ENCODE data around the gene OCLN.

The OCLN gene

DNA sequence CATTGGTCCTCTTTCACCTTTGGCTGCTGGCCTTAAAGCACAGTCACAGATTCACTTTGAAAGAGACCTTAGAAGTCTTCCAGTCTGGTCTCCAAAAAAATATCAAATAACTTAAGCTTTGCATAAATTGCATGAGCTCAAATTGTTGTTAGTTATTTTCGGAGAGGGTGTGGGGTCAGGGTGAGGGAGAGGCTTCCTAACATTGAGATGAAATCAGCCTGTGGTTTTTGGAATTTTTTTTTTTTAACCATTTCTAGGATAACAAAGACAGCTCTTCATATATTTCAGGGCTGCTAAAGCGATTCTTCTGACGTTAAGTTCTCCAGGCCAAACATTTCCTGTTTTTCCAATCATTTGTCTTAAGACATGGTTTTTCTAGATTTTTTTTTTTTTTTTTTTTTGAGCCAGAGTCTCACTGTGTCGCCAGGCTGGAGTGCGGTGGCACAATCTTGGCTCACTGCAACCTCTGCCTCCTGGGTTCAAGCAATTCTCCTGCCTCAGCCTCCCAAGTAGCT is 4.5 kb downstream of the OCLN start:
- H3K9ac ChIP-seq (ENCODE audit: low read depth, low read length) = no peak overlapping the region
- H3K27me3 ChIP-seq (ENCODE audit: insufficient read depth, low read length, poor library complexity) = peaks cover 4% of the 10 kb centered on the region
- no peak for ATAC-seq (ENCODE audit: insufficient read depth, low read depth)
- H3K4me1 ChIP-seq (ENCODE audit: insufficient read depth, low read length) = no peaks in the 10 kb centered on the region
- H2AFZ ChIP-seq (ENCODE audit: low read depth, low read length) = no peak overlapping the region
- no peak for DNase-seq
- H4K20me1 ChIP-seq (ENCODE audit: insufficient read depth, low read length) = no peaks in the 10 kb centered on the region
- TF ChIP-seq CTCF (IDR thresholded peaks at IDR 0.05; ENCODE audit: borderline replicate concordance, extremely low read depth, low read length, poor library complexity, severe bottlenecking) = no peak
- no peak for TF ChIP-seq EZH2 (IDR thresholded peaks at IDR 0.05; ENCODE audit: borderline replicate concordance, low read depth, low read length, severe bottlenecking)
- no peak overlapping the region for H3K27ac ChIP-seq (ENCODE audit: low read length)
- H3K9me3 ChIP-seq (ENCODE audit: insufficient read depth, low read length, severe bottlenecking) = no peaks in the 10 kb centered on the region
- H3K36me3 ChIP-seq (ENCODE audit: insufficient read depth, low read length) = no peaks in the 10 kb centered on the region
- no peak overlapping the region for H3K4me3 ChIP-seq (ENCODE audit: low read depth in 1 of 2, low read length in 2 of 2)
- H3K4me2 ChIP-seq (ENCODE audit: insufficient read depth, low read length) = no peak overlapping the region
- no peaks in the 10 kb centered on the region for H3K79me2 ChIP-seq (ENCODE audit: insufficient read depth, low read length)

DNA sequence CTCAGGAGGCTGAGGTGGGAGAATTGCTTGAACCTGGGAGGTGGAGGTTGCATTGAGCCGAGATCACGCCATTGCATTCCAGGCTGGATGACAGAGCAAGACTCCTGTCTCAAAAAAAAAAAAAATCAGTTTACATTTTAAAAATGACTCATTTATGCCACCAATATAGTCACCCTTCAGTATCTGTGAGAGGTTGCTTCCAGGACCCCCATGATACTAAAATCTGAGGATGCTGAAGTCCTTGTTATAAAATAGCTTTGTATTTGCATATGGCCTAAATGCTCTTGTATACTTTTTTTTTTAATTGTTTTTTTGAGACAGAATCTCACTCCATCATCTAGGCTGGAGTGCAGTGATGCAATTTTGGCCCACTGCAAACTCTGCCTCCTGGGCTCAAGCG is 5.8 kb downstream of the OCLN start:
- no peak for TF ChIP-seq CTCF (IDR thresholded peaks at IDR 0.05; ENCODE audit: borderline replicate concordance, extremely low read depth, low read length, poor library complexity, severe bottlenecking)
- no peak for TF ChIP-seq EZH2 (IDR thresholded peaks at IDR 0.05; ENCODE audit: borderline replicate concordance, low read depth, low read length, severe bottlenecking)
- H3K4me3 ChIP-seq (ENCODE audit: low read depth in 1 of 2, low read length in 2 of 2) = no peak overlapping the region
- H3K4me2 ChIP-seq (ENCODE audit: insufficient read depth, low read length) = no peak overlapping the region
- H3K79me2 ChIP-seq (ENCODE audit: insufficient read depth, low read length) = no peaks in the 10 kb centered on the region
- no peak overlapping the region for H3K27ac ChIP-seq (ENCODE audit: low read length)
- ATAC-seq (ENCODE audit: insufficient read depth, low read depth) (no peak), DNase-seq (no peak)
- no peaks in the 10 kb centered on the region for H3K36me3 ChIP-seq (ENCODE audit: insufficient read depth, low read length)
- no peak overlapping the region for H2AFZ ChIP-seq (ENCODE audit: low read depth, low read length)
- no peaks in the 10 kb centered on the region for H3K9me3 ChIP-seq (ENCODE audit: insufficient read depth, low read length, severe bottlenecking)
- no peaks in the 10 kb centered on the region for H3K4me1 ChIP-seq (ENCODE audit: insufficient read depth, low read length)
- no peaks in the 10 kb centered on the region for H4K20me1 ChIP-seq (ENCODE audit: insufficient read depth, low read length)
- H3K27me3 ChIP-seq (ENCODE audit: insufficient read depth, low read length, poor library complexity) = peaks cover 4% of the 10 kb centered on the region
- H3K9ac ChIP-seq (ENCODE audit: low read depth, low read length) = no peak overlapping the region

DNA sequence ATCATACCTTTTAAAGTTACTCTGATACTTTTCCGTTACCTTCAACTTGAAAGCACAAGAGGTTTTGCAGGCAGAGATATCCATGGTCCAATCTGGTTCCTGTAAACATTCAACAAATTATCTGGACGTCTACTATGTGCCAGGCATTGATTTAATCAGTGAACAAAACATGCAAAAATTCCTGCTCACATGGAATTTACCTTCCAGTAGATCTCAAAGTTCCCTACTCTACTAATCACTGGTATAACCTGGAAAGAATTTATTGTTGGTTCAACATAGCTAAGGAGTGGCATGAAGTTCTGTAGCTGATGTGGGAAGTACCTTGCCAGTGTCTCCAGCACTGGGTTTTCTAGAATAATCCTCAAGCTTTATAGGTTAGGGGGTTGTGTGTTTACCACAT is 9.8 kb downstream of the OCLN start:
- Histone ChIP-seq H3K36me3 (ENCODE audit: insufficient read depth, low read length) (no peaks in the 10 kb centered on the region), H2AFZ (ENCODE audit: low read depth, low read length) (no peak overlapping the region), H3K27ac (ENCODE audit: low read length) (no peak overlapping the region), H3K79me2 (ENCODE audit: insufficient read depth, low read length) (no peaks in the 10 kb centered on the region), H3K9me3 (ENCODE audit: insufficient read depth, low read length, severe bottlenecking) (no peaks in the 10 kb centered on the region), H3K27me3 (ENCODE audit: insufficient read depth, low read length, poor library complexity) (no peaks in the 10 kb centered on the region), H3K4me2 (ENCODE audit: insufficient read depth, low read length) (no peak overlapping the region), H4K20me1 (ENCODE audit: insufficient read depth, low read length) (no peaks in the 10 kb centered on the region), H3K4me1 (ENCODE audit: insufficient read depth, low read length) (no peaks in the 10 kb centered on the region), H3K4me3 (ENCODE audit: low read depth in 1 of 2, low read length in 2 of 2) (no peak overlapping the region), H3K9ac (ENCODE audit: low read depth, low read length) (no peak overlapping the region)
- no peak for DNase-seq
- TF ChIP-seq EZH2 (IDR thresholded peaks at IDR 0.05; ENCODE audit: borderline replicate concordance, low read depth, low read length, severe bottlenecking) (no peak), CTCF (IDR thresholded peaks at IDR 0.05; ENCODE audit: borderline replicate concordance, extremely low read depth, low read length, poor library complexity, severe bottlenecking) (no peak)
- no peak for ATAC-seq (ENCODE audit: insufficient read depth, low read depth)

Measured in DND-41 (cell line).